ENCODE data around the gene KIDINS220. TPM values are rescaled to one million over a fixed set of nuclear protein-coding genes. Genes with fewer than 3 reads are reported as not detected.
A peak's percentile ranks its signal among the peaks of the same experiment; 100 is the strongest.

Gene KIDINS220
- polyA plus RNA-seq, 1 donor from 2014 or later, result 329 TPM

GRCh38 chr2:8684878-8685696 lies 152.3 kb downstream of the KIDINS220 start:
- Histone ChIP-seq H3K4me2 (ENCODE audit: low read length) (peak overlapping the region; percentile 9), H3K27me3 (ENCODE audit: insufficient read depth, low read depth, low read length) (peaks cover 10% of the 10 kb centered on the region), H3F3A (ENCODE audit: insufficient read depth, low read length, poor library complexity, severe bottlenecking) (no peaks in the 10 kb centered on the region), H3K4me3 (ENCODE audit: low read length) (peak overlapping the region; percentile 65), H3K27ac (ENCODE audit: low read length) (no peak overlapping the region), H3K9ac (ENCODE audit: low read length) (peak overlapping the region; percentile 55), H2AFZ (ENCODE audit: low read depth, low read length) (no peak overlapping the region), H4K20me1 (ENCODE audit: insufficient read depth) (no peaks in the 10 kb centered on the region), H3K79me2 (replicated peaks; ENCODE audit: insufficient read depth, low read length) (peaks cover 16% of the 10 kb centered on the region), H3K9me3 (ENCODE audit: low read length) (no peaks in the 10 kb centered on the region), H3K36me3 (ENCODE audit: insufficient read depth, low read length) (no peaks in the 10 kb centered on the region), H3K9me2 (ENCODE audit: insufficient read depth, low read length) (no peaks in the 10 kb centered on the region)
- TF ChIP-seq SMC3 (conservative IDR thresholded peaks at IDR 0.05; ENCODE audit: poor library complexity), result no peak
- TF ChIP-seq MXI1 (conservative IDR thresholded peaks at IDR 0.05; ENCODE audit: poor library complexity, severe bottlenecking), result peak; percentile 44

- H3K36me3 ChIP-seq (ENCODE audit: insufficient read depth, low read length), result no peaks in the 10 kb centered on the region
- no peaks in the 10 kb centered on the region for H3K9me2 ChIP-seq (ENCODE audit: insufficient read depth, low read length)
- H3K4me3 ChIP-seq (ENCODE audit: low read length), result peak overlapping the region; percentile 65
- no peak overlapping the region for H3K27ac ChIP-seq (ENCODE audit: low read length)
- H3K4me2 ChIP-seq (ENCODE audit: low read length), result no peak overlapping the region
- no peak overlapping the region for H2AFZ ChIP-seq (ENCODE audit: low read depth, low read length)
- peaks cover 16% of the 10 kb centered on the region for H3K79me2 ChIP-seq (replicated peaks; ENCODE audit: insufficient read depth, low read length)
- TF ChIP-seq TAF1 (IDR thresholded peaks at IDR 0.05; ENCODE audit: low read depth), result no peak
- peaks cover 10% of the 10 kb centered on the region for H3K27me3 ChIP-seq (ENCODE audit: insufficient read depth, low read depth, low read length)
- H3F3A ChIP-seq (ENCODE audit: insufficient read depth, low read length, poor library complexity, severe bottlenecking), result no peaks in the 10 kb centered on the region
- peak overlapping the region; percentile 55 for H3K9ac ChIP-seq (ENCODE audit: low read length)
- H3K9me3 ChIP-seq (ENCODE audit: low read length), result no peaks in the 10 kb centered on the region
- H4K20me1 ChIP-seq (ENCODE audit: insufficient read depth), result no peaks in the 10 kb centered on the region
Observed at GRCh38 chr2:8684540-8684877, 152.9 kb downstream of the KIDINS220 start.

GRCh38 chr2:8682719-8683667 lies 154.4 kb downstream of the KIDINS220 start:
- H4K20me1 ChIP-seq (ENCODE audit: insufficient read depth), result no peaks in the 10 kb centered on the region
- peak overlapping the region; percentile 69 for H3K27ac ChIP-seq (ENCODE audit: low read length)
- peak; percentile 22 for TF ChIP-seq MXI1 (conservative IDR thresholded peaks at IDR 0.05; ENCODE audit: poor library complexity, severe bottlenecking)
- no peak for TF ChIP-seq EZH2 (IDR thresholded peaks at IDR 0.05; ENCODE audit: borderline replicate concordance, insufficient read depth, low read length, poor library complexity, severe bottlenecking)
- peak; percentile 21 for TF ChIP-seq RAD21 (conservative IDR thresholded peaks at IDR 0.05)
- peak overlapping the region; percentile 74 for H3K9ac ChIP-seq (ENCODE audit: low read length)
- no peaks in the 10 kb centered on the region for H3F3A ChIP-seq (ENCODE audit: insufficient read depth, low read length, poor library complexity, severe bottlenecking)
- peak overlapping the region; percentile 91 for H3K4me2 ChIP-seq (ENCODE audit: low read length)
- no peaks in the 10 kb centered on the region for H3K9me3 ChIP-seq (ENCODE audit: low read length)
- no peaks in the 10 kb centered on the region for H3K36me3 ChIP-seq (ENCODE audit: insufficient read depth, low read length)
- H3K9me2 ChIP-seq (ENCODE audit: insufficient read depth, low read length), result no peaks in the 10 kb centered on the region
- H3K79me2 ChIP-seq (replicated peaks; ENCODE audit: insufficient read depth, low read length), result peaks cover 16% of the 10 kb centered on the region
- H2AFZ ChIP-seq (ENCODE audit: low read depth, low read length), result peak overlapping the region; percentile 13
- peak overlapping the region; percentile 82 for H3K4me3 ChIP-seq (ENCODE audit: low read length)
- peaks cover 10% of the 10 kb centered on the region for H3K27me3 ChIP-seq (ENCODE audit: insufficient read depth, low read depth, low read length)
